ENCODE data around the gene PTPRH.
"Not testable (repeated sequence)": the region's sequence is repeated elsewhere in the genome, so short reads cannot be mapped to it uniquely, and the experiment has no call there.

The PTPRH gene

DNA sequence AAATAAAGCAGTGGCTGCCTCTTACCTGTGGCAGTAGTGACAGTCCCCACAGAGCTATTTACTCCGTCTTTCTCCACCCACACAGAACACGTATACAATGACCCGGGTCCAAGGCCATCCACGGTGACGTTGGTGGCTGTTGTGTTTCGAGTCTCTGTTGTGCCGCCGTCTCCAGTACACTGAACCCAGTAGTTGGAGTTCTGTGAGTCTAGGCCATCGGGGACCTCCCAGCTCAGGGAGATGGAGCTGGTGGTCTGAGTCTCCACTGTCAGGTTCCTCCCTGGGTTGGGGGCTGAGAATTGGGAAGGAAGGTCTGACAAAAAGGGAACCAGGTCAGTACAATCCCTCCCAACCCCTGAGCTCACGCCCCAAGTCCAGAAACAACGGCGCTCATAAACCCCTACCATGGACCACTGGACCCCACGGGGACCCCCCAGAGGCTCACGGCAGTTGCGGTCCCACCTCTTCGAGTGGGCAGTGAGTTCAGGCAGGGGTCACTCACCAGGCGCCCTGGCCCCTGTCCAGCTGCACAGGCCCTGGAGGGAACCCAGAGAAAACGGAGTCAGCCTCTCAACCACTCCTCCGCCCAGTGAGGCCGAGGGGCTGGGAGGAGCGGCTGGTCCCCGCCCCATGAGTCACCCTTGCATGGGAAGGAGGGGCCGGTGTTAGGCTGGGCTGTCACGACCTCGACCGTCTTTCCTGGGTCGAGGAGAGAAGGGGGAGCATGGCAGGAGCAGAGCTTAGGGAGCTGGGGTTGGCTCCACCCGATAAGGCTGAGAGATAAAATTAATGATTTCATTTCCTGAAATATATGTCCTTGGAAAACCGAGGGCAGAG is 2.4 kb downstream of the PTPRH start:
- H3K27ac ChIP-seq = no peak overlapping the region
- TF ChIP-seq ZFX (IDR thresholded peaks at IDR 0.05; ENCODE audit: borderline replicate concordance) = no peak
- TF ChIP-seq, protein P1, sequence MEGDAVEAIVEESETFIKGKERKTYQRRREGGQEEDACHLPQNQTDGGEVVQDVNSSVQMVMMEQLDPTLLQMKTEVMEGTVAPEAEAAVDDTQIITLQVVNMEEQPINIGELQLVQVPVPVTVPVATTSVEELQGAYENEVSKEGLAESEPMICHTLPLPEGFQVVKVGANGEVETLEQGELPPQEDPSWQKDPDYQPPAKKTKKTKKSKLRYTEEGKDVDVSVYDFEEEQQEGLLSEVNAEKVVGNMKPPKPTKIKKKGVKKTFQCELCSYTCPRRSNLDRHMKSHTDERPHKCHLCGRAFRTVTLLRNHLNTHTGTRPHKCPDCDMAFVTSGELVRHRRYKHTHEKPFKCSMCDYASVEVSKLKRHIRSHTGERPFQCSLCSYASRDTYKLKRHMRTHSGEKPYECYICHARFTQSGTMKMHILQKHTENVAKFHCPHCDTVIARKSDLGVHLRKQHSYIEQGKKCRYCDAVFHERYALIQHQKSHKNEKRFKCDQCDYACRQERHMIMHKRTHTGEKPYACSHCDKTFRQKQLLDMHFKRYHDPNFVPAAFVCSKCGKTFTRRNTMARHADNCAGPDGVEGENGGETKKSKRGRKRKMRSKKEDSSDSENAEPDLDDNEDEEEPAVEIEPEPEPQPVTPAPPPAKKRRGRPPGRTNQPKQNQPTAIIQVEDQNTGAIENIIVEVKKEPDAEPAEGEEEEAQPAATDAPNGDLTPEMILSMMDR (IDR thresholded peaks at IDR 0.05) = no peak

GRCh38 chr19:55202199-55202598 is 7.1 kb downstream of the PTPRH start:
- TF ChIP-seq, protein P1 (IDR thresholded peaks at IDR 0.05) = peak; percentile 35
- not testable (repeated sequence) for H3K27ac ChIP-seq

DNA sequence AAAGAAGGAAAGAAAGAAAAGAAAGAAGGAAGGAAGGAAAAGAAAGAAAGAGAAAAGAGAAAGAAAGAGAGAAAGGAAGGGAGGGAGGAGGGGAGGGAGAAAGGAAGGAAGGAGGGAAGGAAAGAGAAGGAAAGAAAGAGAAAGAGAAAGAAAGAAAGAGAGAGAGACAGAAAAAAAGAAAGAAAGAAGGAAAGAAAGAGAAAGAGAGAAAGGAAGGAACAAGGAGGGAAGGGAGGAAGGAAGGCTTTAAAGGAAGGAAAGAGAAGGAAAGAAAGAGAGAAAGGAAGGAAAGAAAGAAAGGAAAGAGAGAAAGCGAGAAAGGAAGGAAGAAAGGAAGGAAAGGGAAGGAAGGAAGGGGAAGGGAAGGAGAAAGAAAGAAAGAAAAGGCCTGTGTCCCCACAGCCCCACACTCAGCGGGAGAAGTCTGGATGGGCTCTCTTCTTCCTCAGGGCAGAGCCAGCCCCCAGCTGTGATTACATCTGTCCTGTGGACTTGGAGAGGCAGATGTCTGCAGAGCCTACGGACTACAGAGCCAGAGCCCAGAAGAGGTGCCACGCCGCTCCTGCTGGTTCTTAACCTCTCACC is 9.6 kb downstream of the PTPRH start:
- H3K27ac ChIP-seq = no peak overlapping the region
- no peak for TF ChIP-seq ZFX (IDR thresholded peaks at IDR 0.05; ENCODE audit: borderline replicate concordance)
- TF ChIP-seq, protein P1 (IDR thresholded peaks at IDR 0.05) = no peak

DNA sequence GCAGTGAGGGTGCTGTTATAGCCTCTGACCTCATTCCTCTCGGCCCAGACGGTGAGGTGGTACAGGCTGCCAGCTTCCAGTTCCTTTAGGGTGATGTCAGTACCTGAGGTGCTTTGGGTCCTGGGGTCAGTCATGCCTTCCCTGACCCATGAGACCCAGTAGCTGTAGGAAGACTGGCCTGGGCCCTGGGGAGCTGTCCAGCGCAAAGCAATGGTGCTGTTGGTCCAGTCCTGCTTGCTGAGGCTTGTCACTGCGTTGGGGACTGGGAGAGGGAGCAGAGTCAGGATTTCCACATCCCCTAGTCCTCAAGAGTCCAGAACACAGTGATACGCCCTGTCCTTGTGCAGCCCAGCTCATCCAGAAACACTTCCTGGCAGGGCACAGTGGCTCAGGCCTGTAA is 10.7 kb downstream of the PTPRH start:
- TF ChIP-seq, protein P1 (IDR thresholded peaks at IDR 0.05) = no peak
- TF ChIP-seq ZFX (IDR thresholded peaks at IDR 0.05; ENCODE audit: borderline replicate concordance) = no peak
- H3K27ac ChIP-seq = no peak overlapping the region

GRCh38 chr19:55197528-55197927 is 11.8 kb downstream of the PTPRH start:
- H3K27ac ChIP-seq = no peak overlapping the region
- TF ChIP-seq, protein P1 (IDR thresholded peaks at IDR 0.05) = no peak
- TF ChIP-seq ZFX (IDR thresholded peaks at IDR 0.05; ENCODE audit: borderline replicate concordance) = no peak

- H3K27ac ChIP-seq = no peak overlapping the region
- TF ChIP-seq, protein P1 (IDR thresholded peaks at IDR 0.05) = no peak
- TF ChIP-seq ZFX (IDR thresholded peaks at IDR 0.05; ENCODE audit: borderline replicate concordance) = no peak
Measured at GRCh38 chr19:55196803-55197202, 12.5 kb downstream of the PTPRH start.

DNA sequence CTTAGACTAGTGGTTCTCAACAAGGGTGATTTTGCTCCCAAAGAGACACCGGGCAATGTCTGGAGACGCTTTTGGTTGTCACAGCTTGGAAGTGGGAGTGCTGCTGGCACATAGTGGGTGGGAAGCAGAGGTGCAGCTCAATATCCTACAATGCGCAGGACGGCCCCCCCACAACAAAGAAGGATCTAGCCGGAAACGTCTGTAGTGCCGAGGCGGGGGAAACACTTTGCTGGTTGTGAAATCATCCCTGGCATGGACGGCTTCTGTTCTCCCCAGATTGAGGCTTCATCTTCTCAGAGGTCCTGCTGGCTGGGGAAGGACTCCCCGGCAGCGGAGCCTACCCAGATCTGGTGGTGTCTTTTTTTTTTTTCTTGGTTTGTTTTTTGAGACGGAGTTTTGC is 15.8 kb downstream of the PTPRH start:
- H3K27ac ChIP-seq = no peak overlapping the region
- TF ChIP-seq, protein P1 (IDR thresholded peaks at IDR 0.05) = no peak
- no peak for TF ChIP-seq ZFX (IDR thresholded peaks at IDR 0.05; ENCODE audit: borderline replicate concordance)
